Fibroblast of mammary gland (primary cell): ENCODE measurements around the gene FARS2.

Experiments used
- DNase-seq: peaks from one replicate; pipeline ENCODE4 v3.0.0-alpha.2; 2010; ENCODE audit warnings: low read depth
- H3K4me3 ChIP-seq: 2 replicates; pipeline ENCODE4 v1.5.1; 2011; ENCODE audit warnings: low read depth, mild to moderate bottlenecking, low read length, moderate library complexity; ENCODE audit not compliant: control insufficient read depth
- CTCF ChIP-seq: conservative IDR thresholded peaks from 2 replicates; pipeline ENCODE4 v1.5.1; 2011; ENCODE audit warnings: low read depth, low read length, inconsistent platforms; ENCODE audit not compliant: control insufficient read depth, insufficient read depth

Gene FARS2

GRCh38 chr6:5394280-5394679 lies 133.0 kb downstream of the FARS2 start:
- no peak overlapping the region for H3K4me3 ChIP-seq
- DNase-seq, result no peak
- TF ChIP-seq CTCF, result no peak

DNA sequence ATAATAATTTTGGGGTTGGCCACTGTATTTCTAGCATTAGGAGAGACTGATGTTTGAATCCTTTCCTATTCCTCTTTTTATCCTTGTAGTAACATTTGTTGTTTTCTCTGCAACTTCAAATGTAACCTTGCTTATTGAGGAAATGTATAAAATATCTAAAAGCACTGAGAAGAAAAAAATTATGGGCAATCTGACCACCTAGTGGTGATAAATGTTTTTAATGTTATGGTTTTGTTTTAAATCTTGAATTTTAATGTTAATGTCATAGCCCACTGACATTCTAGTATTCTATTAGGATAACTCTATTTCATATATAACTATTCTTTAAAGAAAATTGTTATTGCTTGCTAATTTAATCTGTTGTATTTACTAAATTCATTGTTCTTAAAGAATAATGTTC lies 134.4 kb downstream of the FARS2 start:
- no peak for TF ChIP-seq CTCF
- H3K4me3 ChIP-seq, result no peak overlapping the region
- DNase-seq, result no peak

DNA sequence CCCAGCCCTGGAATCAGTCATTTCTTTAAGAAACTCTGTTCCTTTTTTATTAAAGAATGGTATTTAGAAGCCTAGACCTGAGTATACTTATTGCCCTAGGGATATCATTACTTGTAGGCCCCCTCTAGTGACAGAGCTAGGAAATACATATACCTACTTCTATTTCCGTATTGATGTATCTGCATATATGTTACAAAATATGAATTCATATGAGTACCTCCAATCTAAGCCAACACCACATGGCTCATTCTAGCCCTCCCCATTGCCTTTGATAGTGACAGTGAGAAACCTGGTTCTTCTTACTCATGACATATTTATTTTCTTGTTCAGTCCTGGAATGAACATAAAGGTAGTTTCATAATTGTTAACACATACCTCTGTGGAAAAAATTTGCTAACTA lies 137.2 kb downstream of the FARS2 start:
- TF ChIP-seq CTCF, result peak; percentile 61
- DNase-seq, result peak; percentile 62
- H3K4me3 ChIP-seq, result no peak overlapping the region

GRCh38 chr6:5399391-5399790 lies 138.1 kb downstream of the FARS2 start:
- no peak for TF ChIP-seq CTCF
- H3K4me3 ChIP-seq, result no peak overlapping the region
- no peak for DNase-seq

- DNase-seq, result peak; percentile 46
- no peak overlapping the region for H3K4me3 ChIP-seq
- TF ChIP-seq CTCF, result peak; percentile 64
Observed at GRCh38 chr6:5401845-5402738, 140.8 kb downstream of the FARS2 start.

GRCh38 chr6:5403076-5403475 lies 141.8 kb downstream of the FARS2 start:
- DNase-seq, result no peak
- no peak overlapping the region for H3K4me3 ChIP-seq
- TF ChIP-seq CTCF, result no peak

GRCh38 chr6:5403609-5404008 lies 142.3 kb downstream of the FARS2 start:
- H3K4me3 ChIP-seq, result no peak overlapping the region
- peak; percentile 37 for DNase-seq
- TF ChIP-seq CTCF, result no peak
